SK-N-DZ (cell line): ENCODE data around the gene CACNA1D.
"Not testable (repeated sequence)": the region's sequence is repeated elsewhere in the genome, so short reads cannot be mapped to it uniquely, and the experiment has no call there.

Source experiments
- DNase-seq: peaks from one replicate; pipeline ENCODE4 v3.0.0-alpha.2; 2015; ENCODE audit warnings: low spot score

CACNA1D gene

GRCh38 chr3:53614307-53614706, 119.9 kb downstream of the CACNA1D start:
- DNase-seq, result no peak

- no peak for DNase-seq
These were observed 121.9 kb downstream of the CACNA1D start for GRCh38 chr3:53616321-53616720.

DNA sequence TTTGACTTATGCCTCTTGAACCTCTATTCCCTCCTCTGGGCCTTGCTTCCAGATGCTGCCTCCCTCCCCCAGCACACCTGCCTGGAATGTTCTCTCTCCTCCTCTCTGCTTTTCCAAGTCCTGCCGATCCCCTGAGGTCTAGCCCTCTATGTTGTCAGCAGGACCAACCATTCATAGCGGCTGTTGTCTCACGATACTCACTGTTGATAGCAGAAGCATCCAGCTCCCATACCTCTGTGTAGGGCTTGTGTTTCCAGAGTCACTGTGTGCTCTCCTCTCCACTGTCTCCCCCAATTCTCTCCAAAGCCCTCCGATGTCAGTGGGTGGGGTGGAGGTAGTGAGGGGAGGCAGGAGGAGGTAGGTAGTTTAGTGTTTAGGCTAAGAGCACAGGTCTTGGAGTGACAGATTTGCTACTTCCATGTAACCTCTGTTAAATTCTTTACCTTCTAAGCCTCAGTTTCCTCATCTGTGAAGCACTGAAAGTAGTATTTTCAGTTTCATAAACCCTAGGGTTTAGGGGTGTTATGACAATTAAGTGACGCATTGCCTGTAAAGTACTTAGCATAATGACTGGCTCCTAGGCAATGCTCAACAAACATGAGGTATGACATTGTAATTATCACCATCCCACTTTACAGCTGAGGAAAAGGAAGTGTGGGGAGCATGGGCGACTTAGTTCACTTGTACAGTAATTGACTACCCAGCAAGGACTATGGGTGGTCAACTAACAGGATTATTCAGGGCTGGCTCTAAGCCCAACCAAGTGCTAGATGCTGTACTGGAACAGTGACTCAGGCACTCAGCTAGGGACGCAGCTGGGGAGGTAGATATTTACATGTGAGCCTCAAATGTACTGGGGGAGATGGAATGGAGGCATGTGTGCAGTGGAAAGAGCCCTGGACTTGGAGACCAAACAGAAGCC, 122.8 kb downstream of the CACNA1D start:
- no peak for DNase-seq

DNA sequence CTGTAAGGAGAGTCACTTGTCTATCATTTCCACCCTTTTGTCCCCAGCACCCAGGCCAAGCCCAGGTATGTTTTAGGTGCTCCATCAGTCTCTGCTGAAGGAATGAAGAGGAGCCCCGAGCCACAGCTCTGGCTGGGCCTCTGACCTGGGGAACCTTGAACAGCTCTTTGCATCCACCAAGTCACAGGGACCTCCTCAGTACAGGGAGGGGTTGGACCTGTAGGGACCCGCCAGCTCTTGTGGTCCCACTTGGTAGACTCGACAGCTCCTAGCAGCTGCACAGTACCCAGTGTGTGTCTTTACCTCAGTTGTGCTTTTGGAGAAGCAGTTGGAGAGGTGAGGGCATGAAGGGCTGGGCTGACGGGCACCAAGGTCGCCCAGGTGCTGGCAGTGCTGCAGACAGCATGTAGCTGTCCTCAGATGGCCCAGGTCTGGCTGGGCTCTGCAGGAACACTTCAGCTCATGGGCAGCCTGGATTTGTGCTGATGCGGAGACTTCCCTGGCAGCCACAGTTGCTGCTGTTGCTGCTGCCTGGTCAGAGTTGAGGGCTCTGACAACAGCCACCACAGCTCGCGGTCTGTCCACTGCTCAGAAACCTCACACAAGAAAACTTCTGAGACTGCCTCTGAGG, 123.6 kb downstream of the CACNA1D start:
- no peak for DNase-seq

DNA sequence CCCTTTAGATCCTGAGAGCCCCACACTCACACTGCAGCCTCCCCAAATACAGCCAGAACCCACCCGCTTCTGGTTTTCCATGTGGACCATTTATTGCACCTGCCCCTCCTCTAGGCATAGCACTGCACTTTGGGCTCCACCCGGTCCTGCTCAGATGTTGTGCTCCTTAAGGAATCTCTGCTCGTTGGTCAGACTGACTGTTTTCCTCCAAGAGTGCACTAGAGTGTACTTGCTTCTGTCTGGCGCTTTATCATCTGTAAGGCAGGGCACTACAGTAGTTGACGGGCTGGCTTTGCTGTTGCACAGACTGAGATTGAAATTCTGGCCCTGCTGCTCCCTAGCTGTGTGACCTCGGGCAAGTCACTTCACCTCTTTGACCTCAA, 124.1 kb downstream of the CACNA1D start:
- DNase-seq, result no peak

DNA sequence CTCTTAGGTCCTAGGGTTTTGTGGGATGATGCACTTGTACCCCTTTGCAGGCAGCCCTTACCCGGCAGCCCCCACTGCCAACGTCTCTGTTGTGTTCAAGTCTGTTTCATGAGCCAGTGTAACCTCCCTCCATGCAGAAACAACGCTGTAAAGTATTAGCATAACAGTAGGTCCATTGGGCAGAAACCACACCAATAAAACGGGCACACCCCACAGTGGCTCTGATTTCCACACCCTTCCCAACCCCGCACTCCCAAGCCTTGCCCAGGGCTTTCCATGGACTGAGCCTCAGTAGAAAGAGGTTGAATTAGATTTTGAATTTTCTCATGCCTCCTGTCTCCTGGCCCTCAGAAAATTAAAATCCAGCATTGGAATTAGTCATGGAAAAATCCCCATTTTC, 124.5 kb downstream of the CACNA1D start:
- DNase-seq, result no peak

DNA sequence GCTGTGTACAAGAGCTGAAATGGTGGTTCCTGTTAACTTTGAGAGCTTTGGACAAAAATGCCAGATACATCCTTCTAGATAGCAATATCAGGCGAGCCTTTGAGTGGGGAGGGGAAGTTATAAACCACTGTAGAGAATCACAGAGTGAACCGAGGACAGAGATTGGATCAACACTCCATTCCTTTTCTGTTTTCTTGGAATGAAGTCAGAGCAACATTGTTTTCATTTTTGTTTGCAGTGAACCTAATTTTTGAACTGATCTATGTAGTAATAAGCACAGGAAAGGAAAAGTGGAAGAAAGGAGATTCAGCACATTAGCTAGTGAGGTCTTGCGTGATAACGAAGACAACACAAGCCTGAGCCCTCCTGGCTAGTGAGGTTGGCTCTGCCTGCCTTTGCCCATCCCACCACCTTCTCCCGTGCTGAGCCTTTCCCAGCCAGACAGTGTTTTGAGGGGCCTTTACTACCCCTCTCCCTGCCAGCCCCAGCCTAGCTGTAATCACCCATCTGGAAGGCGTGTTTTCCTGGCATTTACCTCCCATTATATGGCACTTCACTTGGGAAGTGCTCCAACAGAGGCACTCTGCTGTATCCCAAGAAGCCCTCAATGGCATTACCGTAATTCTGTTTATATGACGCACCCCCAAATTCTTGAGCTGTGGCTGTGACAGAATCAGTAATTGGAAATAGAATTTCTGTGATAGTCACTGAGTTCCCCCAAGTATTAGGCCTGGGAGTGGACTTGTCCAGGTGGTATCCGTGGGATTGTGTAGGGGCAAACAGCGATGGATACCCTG, 129.8 kb downstream of the CACNA1D start:
- no peak for DNase-seq

- DNase-seq, result no peak
These were observed 132.5 kb downstream of the CACNA1D start for GRCh38 chr3:53626876-53627275.

- DNase-seq, result no peak
These were observed 134.4 kb downstream of the CACNA1D start for GRCh38 chr3:53628536-53629401.

DNA sequence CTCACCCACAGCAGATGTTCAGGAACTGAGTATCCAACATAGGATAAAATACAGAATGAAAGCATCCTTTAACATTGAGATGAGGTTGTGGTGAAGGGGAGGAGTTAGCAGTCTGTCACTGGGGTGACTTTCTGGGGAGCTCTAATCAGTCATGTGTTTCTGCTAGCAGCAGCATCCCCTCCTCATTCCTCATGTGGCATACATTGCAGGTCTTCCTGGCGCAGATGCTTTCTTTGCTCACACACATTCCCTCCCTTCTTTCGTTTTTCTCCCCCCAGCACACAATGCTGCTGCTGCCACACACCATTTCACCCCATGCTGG, 135.0 kb downstream of the CACNA1D start:
- no peak for DNase-seq

- no peak for DNase-seq
These were observed 136.1 kb downstream of the CACNA1D start for GRCh38 chr3:53630547-53630946.

DNA sequence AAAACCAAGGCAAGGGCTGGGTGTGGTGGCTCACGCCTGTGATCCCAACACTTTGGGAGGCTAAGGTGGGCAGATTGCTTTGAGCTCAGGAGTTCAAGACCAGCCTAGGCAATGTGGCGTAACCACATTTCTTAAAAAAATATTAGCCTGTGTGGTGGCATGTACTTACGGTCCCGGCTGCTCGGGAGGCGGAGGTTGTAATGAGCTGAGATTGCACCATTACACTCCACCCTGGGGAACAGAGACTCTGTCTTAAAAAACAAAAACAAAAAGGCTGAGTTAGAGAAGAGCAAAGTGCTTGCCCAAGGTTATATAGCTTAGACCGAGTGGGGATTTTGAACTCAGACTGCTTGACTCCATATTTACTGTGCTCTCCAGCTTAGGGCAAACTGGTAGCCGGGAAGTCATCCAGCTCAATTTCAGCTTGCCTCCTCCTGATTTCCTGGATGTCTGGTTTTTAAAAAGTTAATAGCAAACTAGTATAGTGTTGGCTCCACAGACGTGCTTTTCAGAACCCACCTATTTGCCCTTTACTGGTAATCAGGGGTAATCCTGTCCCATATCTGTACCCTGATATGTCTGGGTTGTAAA, 138.9 kb downstream of the CACNA1D start:
- no peak for DNase-seq

- DNase-seq, result no peak
These were observed 140.6 kb downstream of the CACNA1D start for GRCh38 chr3:53635041-53635440.

DNA sequence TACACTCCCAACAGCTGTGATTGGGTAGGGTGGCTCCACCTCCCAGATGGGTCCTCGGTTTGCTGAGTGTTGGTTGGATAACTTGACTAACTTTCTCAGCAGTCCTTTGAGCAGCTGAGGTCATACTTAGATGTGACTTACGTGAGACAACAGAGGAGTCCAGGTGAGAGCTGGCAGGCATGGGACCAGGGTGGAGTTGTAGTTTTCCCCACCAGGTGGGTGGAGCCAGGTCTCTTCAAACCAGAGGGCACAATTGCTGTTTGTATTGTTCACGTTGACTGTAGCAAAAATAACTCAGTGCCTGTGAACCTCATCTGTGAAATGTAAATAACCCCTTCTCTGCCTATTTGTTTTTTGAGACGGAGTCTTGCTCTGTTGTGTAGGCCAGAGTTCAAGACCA, 144.4 kb downstream of the CACNA1D start:
- not testable (repeated sequence) for DNase-seq

DNA sequence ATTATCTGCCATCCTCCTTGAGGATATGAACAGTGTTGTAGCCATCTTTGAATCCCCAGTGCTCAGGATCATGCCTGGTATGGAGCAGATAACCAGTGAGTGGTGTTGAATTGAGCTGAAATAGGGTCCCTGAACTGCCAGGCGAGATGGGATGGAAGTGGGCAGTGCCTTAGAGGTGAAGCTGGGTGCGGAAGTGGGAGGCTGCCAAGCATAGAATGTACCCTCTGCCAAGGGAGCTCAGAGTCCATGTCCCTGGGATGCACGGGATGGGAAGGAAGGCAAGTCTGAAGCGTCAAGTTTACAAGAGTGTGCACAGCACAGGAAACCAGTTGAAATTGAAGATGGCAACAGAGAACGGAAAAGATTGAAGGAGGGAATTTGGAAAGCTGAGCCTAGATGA, 147.0 kb downstream of the CACNA1D start:
- DNase-seq, result no peak

- DNase-seq, result no peak
These were observed 147.8 kb downstream of the CACNA1D start for GRCh38 chr3:53642211-53642610.

GRCh38 chr3:53643757-53644156, 149.3 kb downstream of the CACNA1D start:
- DNase-seq, result no peak

DNA sequence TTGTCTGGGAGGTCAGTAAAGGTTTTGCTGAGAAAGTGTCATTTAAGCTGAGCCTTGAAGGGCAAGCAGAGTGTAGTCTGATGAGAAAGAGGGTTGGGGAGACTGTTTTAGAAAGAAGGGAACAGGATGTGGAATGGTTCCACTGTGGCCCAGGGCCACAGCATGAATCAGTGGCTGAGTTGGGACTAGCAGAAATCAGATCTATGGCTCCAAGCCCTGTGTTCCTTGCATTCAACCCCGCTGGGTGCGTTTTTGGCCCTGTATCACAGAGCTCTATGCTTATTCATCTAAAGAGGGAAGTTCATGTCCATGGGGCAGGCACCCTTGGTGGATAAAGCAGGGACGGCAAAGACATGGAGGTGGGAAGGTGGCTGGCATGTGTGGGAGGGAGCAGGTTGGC, 151.3 kb downstream of the CACNA1D start:
- no peak for DNase-seq

DNA sequence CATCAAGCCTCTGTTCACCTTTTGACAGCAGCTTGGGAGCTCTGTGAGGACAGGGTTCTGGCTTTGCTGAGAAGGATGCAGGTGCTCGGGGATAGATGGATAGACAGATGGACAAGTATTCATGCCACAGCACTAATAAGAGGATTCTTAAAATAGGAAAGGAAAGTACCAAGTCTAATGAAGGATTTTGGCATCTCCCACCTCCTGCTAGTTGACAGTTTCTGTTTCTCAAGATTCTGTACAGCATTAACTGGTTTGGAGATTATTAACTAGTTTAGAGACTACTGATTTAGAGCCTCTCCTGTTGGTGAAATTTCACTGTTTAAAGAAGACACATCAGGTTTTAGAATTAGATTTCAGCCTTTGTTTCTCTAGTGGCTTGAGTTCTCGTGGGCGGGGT, 152.3 kb downstream of the CACNA1D start:
- no peak for DNase-seq

DNA sequence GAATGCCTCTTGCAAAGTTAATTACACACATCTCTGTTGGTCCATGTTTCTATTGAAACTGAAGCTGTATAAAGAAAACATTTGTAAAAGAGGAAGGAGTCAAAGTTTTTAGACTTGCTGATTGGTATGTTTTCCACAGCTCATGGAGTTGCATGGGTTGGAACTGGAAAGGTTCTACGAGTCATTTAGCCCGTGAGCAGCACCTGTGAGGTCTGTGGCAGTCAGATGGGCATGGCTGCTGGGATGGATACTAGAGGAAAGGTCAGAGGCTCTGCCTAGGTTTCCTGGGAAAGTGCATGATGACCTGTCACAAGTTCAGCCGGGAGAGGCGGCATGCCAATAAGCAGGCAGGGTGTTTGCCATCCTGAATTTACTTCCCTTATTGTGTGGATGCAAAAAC, 155.4 kb downstream of the CACNA1D start:
- no peak for DNase-seq

DNA sequence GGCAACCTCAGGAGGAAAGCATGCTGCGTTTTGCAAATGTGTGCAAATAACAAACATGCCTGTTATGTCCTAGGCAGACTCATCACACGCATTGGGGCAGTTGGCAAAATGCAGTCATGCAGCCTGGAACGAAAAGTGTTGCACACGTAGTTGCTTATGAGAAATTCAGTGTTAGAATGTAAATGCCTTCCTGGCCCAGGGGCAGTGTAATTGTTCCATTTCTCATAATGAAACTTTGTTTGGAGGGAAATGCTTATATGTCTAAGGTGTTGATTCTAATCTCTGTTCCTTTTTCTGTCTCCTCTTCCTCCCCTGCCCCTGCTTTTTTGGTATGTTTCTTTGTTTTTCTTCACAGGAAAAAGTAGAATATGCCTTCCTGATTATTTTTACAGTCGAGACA, 156.0 kb downstream of the CACNA1D start:
- no peak for DNase-seq
